IPS-NIHi7 (cell line): ENCODE measurements around the gene DNAI7.

Source experiments
- DNase-seq: peaks from one replicate; pipeline ENCODE4 v3.0.0; 2012; ENCODE audit warnings: mixed read lengths; ENCODE audit errors: extremely low spot score

DNAI7 gene

GRCh38 chr12:25101092-25101445 is 93.9 kb downstream of the DNAI7 start:
- no peak for DNase-seq

- no peak for DNase-seq
These were observed 94.5 kb downstream of the DNAI7 start for GRCh38 chr12:25100194-25101091.

- DNase-seq = no peak
These were observed 96.0 kb downstream of the DNAI7 start for GRCh38 chr12:25099010-25099409.

GRCh38 chr12:25089738-25090137 is 105.2 kb downstream of the DNAI7 start:
- no peak for DNase-seq

- DNase-seq = no peak
These were observed 107.4 kb downstream of the DNAI7 start for GRCh38 chr12:25087596-25087995.

- DNase-seq = peak; percentile 28
These were observed 110.1 kb downstream of the DNAI7 start for GRCh38 chr12:25084816-25085215.

- no peak for DNase-seq
These were observed 111.7 kb downstream of the DNAI7 start for GRCh38 chr12:25083211-25083610.

GRCh38 chr12:25082628-25083027 is 112.3 kb downstream of the DNAI7 start:
- no peak for DNase-seq

- no peak for DNase-seq
These were observed 115.6 kb downstream of the DNAI7 start for GRCh38 chr12:25079393-25079792.

- no peak for DNase-seq
These were observed 120.0 kb downstream of the DNAI7 start for GRCh38 chr12:25074954-25075353.

- DNase-seq = no peak
These were observed 120.8 kb downstream of the DNAI7 start for GRCh38 chr12:25074113-25074512.

- no peak for DNase-seq
These were observed 121.9 kb downstream of the DNAI7 start for GRCh38 chr12:25072906-25073650.

- DNase-seq = no peak
These were observed 123.6 kb downstream of the DNAI7 start for GRCh38 chr12:25071366-25071765.

GRCh38 chr12:25069224-25069623 is 125.7 kb downstream of the DNAI7 start:
- no peak for DNase-seq

GRCh38 chr12:25065035-25065434 is 129.9 kb downstream of the DNAI7 start:
- DNase-seq = no peak

GRCh38 chr12:25063873-25064628 is 130.9 kb downstream of the DNAI7 start:
- no peak for DNase-seq

- DNase-seq = no peak
These were observed 136.3 kb downstream of the DNAI7 start for GRCh38 chr12:25058658-25059058.
